Tibial nerve (tissue), 4 donors: ENCODE measurements around the gene LRRC75B.
A peak's percentile ranks its signal among the peaks of the same experiment; 100 is the strongest.

Source experiments
- EP300 ChIP-seq, 2 donors: sonication (generic); formaldehyde crosslinking; IDR thresholded peaks; one replicate each; pipeline ENCODE4 v1.6.1; 2017; ENCODE audit warnings: antibody characterized with exemption in 2 of 2, mild to moderate bottlenecking in 1 of 2
- POLR2A ChIP-seq, 2 donors: fragments of 450-650 bp; IDR thresholded peaks; one replicate each; pipeline ENCODE4 v1.6.1; 2017; ENCODE audit warnings: antibody characterized with exemption in 2 of 2, mild to moderate bottlenecking in 2 of 2, moderate library complexity in 2 of 2
- TF ChIP-seq, protein P1 (sequence below), 5 experiments: fragments of 200-600 bp in 3 of 5; fragments of 450-650 bp in 2 of 5; sonication (generic) in 3 of 5; IDR thresholded peaks; one replicate each; pipeline ENCODE4 v1.5.1; 2016 to 2019; ENCODE audit warnings: antibody characterized with exemption in 5 of 5, mild to moderate bottlenecking in 3 of 5, moderate library complexity in 2 of 5

DNA sequence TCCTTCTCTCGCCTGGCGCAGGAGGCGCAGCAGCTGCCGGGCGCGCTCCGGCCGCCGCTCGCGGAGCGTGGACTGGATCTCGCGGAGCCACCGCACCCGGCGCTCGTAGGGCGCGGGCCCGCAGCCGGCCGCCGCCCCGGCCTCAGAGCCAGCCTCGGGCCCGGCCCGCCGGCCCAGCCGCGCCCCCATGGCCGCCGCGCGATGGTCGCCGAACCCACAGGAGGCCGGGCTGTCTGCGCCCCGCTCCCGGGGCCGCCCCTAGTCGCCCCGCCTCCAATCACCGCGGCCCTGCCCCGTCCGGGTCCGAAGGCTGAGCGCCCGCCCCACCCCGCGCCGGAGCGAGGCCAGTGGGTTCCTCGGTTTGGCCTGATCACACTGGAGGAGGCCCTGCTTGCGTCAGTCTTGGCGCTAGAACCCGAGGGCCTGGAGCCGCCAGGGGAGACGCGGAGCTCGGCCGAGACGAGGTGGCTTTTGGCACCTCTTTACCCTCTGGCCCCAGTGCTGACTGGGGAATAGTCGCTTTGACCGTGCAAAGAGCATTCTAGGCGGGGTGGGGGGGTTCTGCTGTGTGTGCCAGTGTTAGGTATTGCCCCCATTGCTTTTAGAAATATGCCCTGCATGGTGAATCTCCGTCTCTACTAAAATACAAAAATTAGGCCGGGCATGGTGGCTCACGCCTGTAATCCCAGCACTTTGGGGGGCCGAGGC is at the start of gene LRRC75B:
- peak; percentile 9 to 73 for TF ChIP-seq POLR2A (IDR thresholded peaks at IDR 0.05)
- TF ChIP-seq, protein P1, sequence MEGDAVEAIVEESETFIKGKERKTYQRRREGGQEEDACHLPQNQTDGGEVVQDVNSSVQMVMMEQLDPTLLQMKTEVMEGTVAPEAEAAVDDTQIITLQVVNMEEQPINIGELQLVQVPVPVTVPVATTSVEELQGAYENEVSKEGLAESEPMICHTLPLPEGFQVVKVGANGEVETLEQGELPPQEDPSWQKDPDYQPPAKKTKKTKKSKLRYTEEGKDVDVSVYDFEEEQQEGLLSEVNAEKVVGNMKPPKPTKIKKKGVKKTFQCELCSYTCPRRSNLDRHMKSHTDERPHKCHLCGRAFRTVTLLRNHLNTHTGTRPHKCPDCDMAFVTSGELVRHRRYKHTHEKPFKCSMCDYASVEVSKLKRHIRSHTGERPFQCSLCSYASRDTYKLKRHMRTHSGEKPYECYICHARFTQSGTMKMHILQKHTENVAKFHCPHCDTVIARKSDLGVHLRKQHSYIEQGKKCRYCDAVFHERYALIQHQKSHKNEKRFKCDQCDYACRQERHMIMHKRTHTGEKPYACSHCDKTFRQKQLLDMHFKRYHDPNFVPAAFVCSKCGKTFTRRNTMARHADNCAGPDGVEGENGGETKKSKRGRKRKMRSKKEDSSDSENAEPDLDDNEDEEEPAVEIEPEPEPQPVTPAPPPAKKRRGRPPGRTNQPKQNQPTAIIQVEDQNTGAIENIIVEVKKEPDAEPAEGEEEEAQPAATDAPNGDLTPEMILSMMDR (IDR thresholded peaks at IDR 0.05): no peak
- TF ChIP-seq EP300 (IDR thresholded peaks at IDR 0.05): peak in 1 of 2 donors; percentile 88
